HG03064 (cell line): ENCODE results near the gene SPATC1L.

ENCODE experiments used
- ATAC-seq: cut with Tn5 transposase; IDR thresholded peaks from one replicate; pipeline ENCODE4 v1.9.1; 2021; ENCODE audit warnings: low read depth; ENCODE audit not compliant: unreplicated experiment

The SPATC1L gene

DNA sequence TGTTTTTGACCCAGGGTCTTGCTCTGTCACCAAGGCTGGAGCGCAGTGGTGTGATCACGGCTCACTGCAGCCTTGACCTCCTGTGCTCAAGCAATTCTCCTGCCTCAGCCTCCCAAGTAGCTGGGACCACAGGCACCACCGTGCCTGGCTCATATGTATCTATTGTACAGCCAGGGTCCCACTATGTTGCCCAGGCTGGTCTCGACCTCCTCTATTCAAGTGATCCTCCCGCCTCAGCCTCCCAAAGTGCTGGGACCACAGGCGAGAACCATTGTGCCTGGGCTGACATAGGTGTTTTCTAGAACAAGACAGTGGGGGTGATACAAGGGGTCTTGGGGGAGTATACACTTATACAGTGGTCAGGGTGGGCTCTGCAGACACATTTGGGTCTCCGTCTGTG lies 46.4 kb downstream of the SPATC1L start:
- no peak for ATAC-seq

DNA sequence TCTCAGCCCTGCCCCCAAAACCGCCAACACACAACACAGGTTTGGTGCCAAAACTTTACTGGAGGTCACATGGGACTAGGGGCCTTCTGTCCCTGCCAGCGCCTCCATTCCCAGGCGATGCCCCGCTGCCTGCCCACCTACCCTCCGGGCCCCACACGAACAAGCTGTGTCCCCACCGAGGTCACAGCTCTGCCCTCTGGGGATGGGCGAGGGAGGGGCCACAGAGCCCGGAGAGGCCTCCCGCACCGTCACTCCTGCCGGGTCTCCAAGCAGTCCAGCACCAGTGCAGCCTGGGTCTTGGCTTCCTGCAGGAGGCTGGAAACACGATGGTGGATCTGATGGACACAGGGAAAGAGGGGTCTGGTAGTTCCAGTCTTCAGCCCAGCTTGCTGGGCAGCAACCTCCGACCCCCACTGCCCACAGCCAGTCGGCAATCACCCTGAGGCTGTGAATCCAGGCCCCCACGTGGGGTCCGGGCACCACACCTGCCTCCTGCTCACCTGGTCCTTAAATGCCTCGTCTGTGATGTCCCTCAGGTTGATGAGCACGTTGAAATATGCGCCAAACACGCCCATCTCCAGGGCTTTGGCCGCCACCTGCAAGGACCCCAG lies 47.4 kb downstream of the SPATC1L start:
- ATAC-seq, result no peak

DNA sequence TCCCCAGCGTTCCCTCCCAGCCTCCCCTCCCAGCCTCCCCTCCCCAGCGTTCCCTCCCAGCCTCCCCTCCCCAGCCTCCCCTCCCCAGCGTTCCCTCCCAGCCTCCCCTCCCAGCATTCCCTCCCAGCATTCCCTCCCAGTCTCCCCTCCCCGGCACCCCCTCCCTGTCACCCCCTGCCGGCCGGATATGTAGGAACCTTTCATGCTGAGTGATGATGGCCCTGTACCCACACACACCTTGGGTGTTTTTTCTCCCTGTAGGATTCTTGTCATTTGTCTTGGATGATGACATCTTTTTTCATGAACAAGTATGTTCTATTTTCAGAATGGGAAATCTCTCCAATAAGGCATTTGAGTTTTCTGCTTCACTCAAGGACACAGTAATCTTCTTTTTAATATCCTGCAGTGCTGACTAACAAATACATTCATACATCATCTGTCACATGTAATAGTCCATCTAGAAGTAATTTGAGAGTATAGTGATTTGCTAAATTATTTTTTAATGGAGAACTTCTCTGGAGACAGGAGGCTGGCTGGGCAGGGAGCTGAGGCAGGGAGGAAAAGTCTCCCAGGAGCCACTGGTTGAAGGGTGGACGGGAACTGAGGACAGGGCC lies 48.4 kb downstream of the SPATC1L start:
- no peak for ATAC-seq

DNA sequence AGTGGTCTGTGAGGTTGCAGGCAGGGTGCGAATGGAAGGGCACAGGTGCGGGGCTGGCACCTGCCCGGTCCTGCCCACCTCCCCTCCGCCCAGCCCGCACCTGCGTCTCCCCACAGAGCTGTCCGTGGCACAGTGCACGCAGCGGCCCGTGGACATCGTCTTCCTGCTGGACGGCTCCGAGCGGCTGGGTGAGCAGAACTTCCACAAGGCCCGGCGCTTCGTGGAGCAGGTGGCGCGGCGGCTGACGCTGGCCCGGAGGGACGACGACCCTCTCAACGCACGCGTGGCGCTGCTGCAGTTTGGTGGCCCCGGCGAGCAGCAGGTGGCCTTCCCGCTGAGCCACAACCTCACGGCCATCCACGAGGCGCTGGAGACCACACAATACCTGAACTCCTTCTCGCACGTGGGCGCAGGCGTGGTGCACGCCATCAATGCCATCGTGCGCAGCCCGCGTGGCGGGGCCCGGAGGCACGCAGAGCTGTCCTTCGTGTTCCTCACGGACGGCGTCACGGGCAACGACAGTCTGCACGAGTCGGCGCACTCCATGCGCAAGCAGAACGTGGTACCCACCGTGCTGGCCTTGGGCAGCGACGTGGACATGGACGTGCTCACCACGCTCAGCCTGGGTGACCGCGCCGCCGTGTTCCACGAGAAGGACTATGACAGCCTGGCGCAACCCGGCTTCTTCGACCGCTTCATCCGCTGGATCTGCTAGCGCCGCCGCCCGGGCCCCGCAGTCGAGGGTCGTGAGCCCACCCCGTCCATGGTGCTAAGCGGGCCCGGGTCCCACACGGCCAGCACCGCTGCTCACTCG lies 52.2 kb downstream of the SPATC1L start:
- ATAC-seq, result no peak

DNA sequence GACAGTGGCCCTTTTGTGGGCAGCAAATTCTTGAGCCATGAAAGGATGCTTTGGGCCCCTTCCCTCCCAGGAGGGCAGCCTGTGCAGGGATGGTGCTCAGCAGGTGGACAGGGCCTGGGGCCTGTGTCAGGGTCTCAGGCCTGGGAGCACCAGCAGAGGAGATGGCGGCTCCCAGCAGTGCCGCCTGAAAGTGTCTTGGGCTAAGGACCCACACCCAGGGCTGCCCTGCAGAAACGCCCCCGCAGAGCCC lies 52.7 kb downstream of the SPATC1L start:
- ATAC-seq, result no peak

DNA sequence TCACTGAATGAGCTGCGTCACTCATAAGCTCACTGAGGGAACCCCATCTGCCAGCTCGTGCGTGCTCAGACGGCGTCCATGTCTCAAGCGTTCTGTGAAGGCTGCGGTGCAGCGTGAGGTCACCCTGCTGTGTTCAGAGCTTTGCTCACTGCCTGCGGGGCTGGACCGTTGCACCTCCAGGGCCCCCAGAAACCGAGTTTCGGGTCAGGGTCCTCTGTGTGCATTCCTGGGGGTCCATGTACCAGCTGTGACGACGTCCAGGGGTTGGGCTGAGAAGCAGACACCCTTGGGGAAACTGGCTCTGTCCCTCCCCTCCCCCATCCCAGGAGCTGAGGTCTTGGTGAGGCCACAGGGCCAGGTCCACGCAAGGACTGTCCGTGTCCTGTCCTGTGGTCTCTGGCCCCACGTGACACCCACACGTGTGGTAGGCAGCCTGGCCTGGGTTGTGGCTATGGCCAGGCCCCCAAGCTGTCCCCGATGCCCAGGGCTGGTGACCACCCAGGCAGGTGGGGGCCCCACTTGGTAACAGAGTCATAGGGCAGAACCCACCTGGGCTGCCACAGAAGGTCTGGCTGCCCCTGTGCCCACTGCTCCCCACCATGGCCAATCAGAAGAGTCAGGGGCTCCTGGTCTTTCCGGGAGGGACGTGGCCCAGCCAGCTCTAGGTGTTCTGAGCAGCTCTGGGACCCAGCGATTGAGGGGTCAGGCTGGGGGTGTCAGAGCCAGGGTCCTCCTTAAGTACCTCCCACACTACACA lies 53.2 kb downstream of the SPATC1L start:
- ATAC-seq, result no peak

GRCh38 chr21:46129846-46130651 lies 54.2 kb downstream of the SPATC1L start:
- ATAC-seq, result no peak

GRCh38 chr21:46128933-46129571 lies 55.2 kb downstream of the SPATC1L start:
- ATAC-seq, result no peak

DNA sequence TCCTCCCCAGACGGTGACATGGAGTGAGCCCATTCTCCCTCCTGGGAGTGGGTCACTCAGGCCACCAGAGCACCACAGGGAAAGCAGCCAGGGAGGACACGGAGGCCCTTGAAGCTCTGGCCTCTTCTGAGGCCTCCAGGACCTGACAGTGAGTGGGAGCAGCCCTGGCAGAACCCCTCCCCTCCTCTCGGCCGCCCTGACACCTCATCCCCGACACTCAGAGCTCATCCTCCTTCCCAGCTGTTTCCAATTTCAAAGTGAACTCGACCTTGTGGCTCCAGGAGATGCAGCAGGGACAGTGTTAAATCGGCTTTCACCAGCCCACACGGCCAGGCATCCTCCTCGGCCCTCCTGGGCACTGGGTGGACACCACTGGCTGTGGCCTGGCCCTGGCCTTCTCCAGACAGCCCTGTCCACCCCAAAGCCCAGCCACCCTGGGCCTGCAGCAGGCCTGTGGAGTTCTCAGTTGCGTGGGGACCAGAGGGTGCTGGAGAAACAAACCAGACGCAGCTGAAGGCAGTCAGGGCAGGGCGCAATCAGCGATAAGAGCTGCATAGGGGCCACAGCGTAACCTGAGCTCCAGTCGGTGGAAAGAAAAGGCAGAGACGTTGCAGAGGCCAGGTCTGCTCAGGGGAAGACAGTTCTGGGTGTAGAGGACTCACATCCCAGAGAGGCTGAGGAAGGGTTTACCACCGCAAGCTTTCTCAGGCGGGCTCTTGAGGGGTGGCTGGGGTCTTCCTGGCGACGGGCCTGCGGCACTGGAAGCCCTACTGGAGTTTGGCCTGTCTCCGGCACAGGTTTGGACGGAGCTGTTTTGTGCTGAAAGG lies 55.9 kb downstream of the SPATC1L start:
- ATAC-seq, result no peak

- no peak for ATAC-seq
Measured at GRCh38 chr21:46127239-46128105, 56.8 kb downstream of the SPATC1L start.

DNA sequence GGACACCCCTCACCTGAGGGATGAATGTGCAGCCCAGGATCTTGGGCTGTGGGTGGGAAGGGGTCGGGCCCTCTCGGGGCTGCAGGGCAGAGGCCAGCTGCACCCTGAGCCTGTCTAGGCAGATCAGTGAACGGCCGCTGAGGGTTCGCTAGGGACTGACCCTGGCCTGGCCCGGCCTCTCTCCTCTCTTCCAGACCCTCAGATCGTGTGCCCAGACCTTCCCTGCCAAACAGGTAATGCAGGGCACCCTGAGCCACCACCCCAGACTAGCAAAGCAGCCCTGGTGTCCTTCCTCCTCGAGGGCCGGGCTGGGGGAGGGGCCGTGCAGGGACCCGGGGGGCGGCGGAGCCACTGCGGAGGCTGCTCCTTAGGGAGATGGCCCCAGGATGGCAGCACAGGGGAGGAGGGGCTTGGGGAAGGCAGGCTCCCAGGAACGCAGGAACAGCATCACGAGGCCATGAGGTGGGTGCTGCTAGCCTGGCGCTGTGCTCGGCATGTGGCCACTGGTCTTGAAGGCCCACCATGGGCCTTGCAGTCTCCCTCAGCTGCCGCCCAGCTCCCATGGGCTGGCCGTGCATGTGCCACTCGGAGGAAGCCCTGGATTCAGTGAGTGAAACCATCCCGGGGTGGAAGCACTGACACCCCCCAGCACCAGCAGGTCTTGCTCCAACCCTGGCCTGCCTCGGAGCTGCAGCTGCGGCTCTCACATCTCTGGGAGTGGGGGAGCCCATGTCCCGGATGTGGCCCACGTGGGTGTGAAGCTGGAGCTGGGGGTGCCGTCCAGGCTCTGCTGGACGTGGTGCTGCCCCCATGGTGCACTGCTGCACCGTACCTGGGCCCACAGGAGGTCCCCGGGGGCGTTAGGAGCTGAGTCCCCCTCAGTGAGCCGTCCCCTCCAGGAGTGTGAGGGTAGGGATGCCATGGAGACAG lies 57.7 kb downstream of the SPATC1L start:
- no peak for ATAC-seq

- ATAC-seq, result no peak
Measured at GRCh38 chr21:46125846-46126301, 58.4 kb downstream of the SPATC1L start.

- no peak for ATAC-seq
Measured at GRCh38 chr21:46124926-46125845, 59.1 kb downstream of the SPATC1L start.

- ATAC-seq, result no peak
Measured at GRCh38 chr21:46124083-46124925, 60.0 kb downstream of the SPATC1L start.
